ENCODE data around the gene CACNA1C.

CACNA1C gene

GRCh38 chr12:2173971-2174370, 121.2 kb downstream of the CACNA1C start:
- DNase-seq, result no peak

GRCh38 chr12:2177003-2177402, 124.2 kb downstream of the CACNA1C start:
- no peak for DNase-seq

GRCh38 chr12:2177751-2178150, 125.0 kb downstream of the CACNA1C start:
- DNase-seq, result no peak

- DNase-seq, result no peak
These were observed 126.3 kb downstream of the CACNA1C start for GRCh38 chr12:2179058-2179457.

DNA sequence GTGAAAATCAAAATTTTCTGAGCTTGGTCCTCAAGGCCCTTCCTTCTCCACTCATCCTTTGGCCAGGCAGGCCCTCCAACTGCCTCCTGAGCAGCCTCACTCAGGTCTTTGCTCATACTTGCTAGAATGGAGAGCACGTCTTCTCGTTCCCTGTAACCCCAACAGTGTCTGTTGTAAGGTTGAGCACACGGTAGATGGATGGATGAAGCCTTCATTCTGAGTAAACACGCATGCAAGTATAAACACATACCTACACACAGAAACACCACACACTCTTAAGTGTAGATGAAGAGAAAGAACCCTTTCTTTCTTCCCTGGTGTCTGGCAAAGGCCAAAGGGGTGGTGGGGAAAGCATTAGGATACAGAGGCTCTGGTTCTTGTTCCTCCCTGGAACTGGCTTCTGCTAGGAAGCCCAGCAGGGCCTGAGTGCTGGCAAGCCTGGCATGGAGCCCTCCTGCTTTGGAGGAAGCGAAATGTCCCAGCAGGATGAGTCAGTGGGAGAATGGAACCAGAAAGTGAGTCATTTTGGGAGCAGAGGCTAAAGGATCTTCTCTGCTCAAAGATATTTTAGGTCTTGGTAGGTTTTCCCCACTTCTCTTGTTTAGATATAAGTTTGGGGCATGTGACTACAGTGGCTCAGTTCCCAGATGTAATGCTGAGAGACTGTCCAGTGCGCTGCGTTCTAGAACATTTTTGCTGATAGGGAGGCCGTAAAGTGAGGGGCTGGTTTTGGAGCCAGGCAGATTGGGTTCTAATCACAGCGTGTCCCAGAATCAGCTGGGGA, 127.4 kb downstream of the CACNA1C start:
- no peak for DNase-seq

GRCh38 chr12:2180737-2181082, 127.9 kb downstream of the CACNA1C start:
- no peak for DNase-seq

- DNase-seq, result no peak
These were observed 131.1 kb downstream of the CACNA1C start for GRCh38 chr12:2183556-2184541.

DNA sequence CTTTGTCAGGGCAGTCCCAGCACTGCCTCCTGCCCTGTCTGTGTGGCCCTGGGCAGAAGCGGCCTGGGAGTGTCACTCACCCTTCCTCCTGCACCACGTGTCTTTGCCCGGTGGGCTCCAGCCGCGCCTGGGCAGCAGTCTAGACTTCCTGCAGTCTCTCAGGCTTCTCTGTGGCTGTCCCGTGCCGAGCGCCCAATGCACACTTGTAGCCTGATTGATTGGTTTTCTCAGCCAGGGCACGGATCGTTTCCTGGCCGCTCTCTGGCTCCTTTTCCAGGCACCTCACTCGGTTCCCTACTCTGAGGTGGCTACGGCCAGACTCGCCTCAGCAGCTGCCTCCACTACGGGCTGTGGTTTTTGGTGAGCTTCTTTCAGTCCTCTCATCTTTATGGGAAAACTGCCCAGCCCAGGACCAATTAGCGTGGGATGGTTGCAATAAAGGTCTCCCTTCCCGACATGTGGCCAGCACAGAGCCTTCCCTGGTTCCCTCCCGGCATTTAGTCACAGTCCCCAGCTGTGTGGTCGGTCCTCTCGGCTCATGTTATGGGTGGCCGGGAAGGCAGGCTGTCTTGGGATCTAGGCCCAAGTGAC, 133.1 kb downstream of the CACNA1C start:
- DNase-seq, result no peak

GRCh38 chr12:2187195-2187945, 134.6 kb downstream of the CACNA1C start:
- no peak for DNase-seq

- DNase-seq, result no peak
These were observed 137.3 kb downstream of the CACNA1C start for GRCh38 chr12:2190085-2190484.

- no peak for DNase-seq
These were observed 138.2 kb downstream of the CACNA1C start for GRCh38 chr12:2190896-2191533.

DNA sequence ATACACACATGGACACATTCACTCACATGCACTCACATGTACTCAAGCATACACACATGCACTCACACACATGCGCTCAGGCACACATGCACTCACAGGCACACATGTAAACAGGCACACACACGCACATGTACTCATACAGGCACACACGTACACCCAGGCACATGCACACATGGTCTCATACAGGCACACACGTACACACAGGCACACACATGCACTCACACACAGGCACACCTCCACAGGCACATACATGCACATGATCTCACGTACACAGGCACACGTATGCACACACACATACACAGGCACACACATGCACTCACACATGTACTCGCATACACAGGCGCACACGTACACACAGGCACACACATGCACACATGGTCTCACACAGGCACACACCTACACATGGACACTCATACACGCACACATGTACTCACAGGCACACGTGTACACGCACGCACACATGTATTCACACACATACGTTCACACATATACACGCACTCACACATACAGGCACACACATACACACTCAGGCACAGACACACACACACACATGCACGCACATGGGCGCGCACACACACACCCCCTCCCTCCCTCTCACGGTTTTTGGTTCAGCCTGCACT, 138.9 kb downstream of the CACNA1C start:
- DNase-seq, result no peak

GRCh38 chr12:2192231-2192630, 139.4 kb downstream of the CACNA1C start:
- DNase-seq, result no peak

GRCh38 chr12:2194060-2194459, 141.3 kb downstream of the CACNA1C start:
- no peak for DNase-seq

DNA sequence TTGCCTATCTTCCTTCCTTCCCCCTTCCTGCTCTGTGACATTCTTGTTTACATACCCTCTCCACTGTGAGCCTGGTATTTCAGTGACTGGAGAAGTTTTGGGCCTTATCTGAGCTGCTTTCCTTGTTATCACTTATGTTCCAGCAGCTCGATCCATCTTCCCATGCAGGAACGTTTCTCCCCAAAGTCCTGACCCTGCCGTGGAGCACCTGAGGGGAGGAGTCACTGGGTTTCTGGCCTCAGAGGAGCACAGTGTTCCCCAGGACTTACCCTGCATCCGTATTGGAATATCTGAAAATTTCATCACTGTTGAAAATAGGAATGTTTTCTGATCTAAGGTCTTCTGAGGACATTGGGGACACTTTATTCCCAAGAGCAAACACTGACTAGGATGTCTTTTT, 141.8 kb downstream of the CACNA1C start:
- DNase-seq, result no peak

DNA sequence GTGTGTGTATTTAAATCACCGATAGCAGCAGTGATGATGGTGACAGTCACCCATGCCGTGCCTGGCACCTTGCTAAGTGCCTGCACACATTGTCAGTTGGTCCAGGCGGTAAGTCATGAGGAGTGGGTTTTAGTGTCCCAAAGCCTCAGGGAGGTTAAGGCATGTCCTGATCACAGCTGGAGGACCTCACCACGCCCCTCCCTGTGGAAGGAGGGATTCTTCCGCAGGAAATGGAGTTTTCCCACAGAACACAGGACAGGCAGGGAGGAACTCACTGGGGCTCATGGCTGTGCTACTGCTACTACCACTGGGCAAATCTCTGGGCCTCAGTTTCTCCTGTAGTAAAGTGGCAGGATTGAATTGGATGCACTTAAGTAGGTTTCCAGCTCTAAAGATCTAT, 142.3 kb downstream of the CACNA1C start:
- no peak for DNase-seq

GRCh38 chr12:2198005-2198501, 145.3 kb downstream of the CACNA1C start:
- no peak for DNase-seq

DNA sequence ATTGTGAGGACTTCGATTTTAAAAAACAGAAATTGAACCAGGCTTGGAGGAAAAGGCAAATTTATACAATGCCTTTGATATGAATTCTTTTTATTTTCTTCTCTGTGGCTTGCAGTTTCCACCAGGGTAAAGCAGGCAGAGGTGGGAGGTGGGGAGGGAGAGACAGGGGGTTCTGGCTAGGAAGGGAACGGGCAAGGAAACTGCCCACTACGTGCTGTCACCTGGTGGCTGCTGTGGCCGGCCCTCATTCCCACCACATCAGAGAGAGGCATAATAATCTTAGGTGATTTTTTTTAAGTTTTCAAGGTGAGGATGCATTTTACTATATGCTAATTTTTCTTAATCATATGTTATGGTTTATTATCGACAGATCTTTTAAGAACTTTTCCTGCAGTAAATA, 145.8 kb downstream of the CACNA1C start:
- no peak for DNase-seq

GRCh38 chr12:2205996-2206395, 153.2 kb downstream of the CACNA1C start:
- DNase-seq, result no peak

GRCh38 chr12:2208837-2209635, 156.2 kb downstream of the CACNA1C start:
- no peak for DNase-seq

DNA sequence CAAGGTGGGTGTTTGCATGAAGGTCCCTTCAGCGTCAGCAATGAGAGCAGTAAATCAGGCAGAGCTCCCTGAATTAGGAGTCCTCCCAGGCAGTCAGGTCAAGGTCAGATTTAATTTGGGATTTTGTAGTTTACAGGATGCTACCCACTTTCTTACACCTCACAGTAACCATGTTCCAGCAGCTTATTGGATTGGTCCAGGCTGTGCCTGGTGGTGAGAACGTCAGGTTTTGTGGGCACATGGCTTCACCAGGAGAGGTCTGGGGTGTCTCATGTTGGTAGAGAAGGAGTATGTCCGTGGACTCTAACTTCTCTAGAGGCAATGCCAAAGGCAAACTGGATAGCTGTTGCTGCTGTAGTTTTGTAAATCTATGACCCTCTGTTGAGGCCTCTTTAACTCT, 158.3 kb downstream of the CACNA1C start:
- no peak for DNase-seq
